Epithelial cell of proximal tubule (primary cell): Measurements from ENCODE around the gene FIGN. TPM values are rescaled to one million over a fixed set of nuclear protein-coding genes. Genes with fewer than 3 reads are reported as not detected.

Experiments
- DNase-seq: peaks from one replicate; pipeline ENCODE4 v3.0.0-alpha.2; 2011; ENCODE audit warnings: low read depth
- H3K4me3 ChIP-seq: 2 replicates; pipeline ENCODE4 v1.5.1; 2011; ENCODE audit warnings: low read depth, mild to moderate bottlenecking, low read length
- CTCF ChIP-seq: conservative IDR thresholded peaks from 2 replicates; pipeline ENCODE4 v1.5.1; 2012; ENCODE audit warnings: low read depth, mild to moderate bottlenecking, low read length
- total RNA-seq: library from RNA; depleted of rRNA; stranded (reverse); fragments of >200 nt; gene quantifications from 2 replicates; pipeline ENCODE4 v1.2.3, GENCODE V29; 2015

The FIGN gene
- total RNA-seq, 1 donor from 2014 or later = 3.2 TPM

DNA sequence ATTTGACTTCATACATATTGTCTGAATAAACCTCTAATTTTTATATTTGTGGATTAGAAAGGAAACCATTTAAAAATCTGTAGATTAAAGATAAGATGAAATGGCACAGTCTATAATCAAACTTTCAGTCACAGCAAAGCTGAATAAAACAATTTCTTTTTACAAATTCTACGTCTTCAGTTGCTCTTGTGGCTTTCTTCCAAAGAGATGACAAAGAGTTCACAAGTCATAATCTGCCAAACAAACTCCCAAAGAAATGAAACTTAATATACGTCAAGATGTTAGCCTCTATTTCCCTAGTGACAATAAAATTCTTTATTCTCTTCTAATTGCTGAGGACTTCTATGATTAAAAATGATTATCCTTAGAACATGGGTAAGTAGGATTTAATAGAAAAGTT is 66.3 kb downstream of the FIGN start:
- DNase-seq = no peak
- no peak for TF ChIP-seq CTCF
- no peak overlapping the region for H3K4me3 ChIP-seq

- DNase-seq = peak; percentile 92
- no peak overlapping the region for H3K4me3 ChIP-seq
- no peak for TF ChIP-seq CTCF
Measured at GRCh38 chr2:163667064-163667887, 68.5 kb downstream of the FIGN start.

DNA sequence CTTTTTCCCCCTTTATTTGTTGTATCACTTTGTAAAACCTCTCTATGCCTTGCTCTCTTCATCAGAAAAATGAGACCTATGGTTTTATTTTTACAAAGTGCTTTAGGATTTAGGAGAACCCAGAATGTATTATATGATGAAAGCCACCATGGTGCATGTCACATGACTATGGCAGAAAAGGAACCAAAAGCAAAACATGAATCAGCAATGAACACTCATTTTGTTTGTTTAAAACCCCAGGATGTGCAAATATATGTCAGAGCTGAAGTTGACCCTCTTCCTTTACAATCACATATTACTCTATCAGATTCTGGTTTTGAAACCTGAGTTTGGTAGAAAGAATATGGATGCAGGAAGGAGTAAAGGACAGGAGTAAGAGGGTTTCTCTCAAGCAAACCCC is 70.0 kb downstream of the FIGN start:
- no peak for TF ChIP-seq CTCF
- no peak overlapping the region for H3K4me3 ChIP-seq
- no peak for DNase-seq

DNA sequence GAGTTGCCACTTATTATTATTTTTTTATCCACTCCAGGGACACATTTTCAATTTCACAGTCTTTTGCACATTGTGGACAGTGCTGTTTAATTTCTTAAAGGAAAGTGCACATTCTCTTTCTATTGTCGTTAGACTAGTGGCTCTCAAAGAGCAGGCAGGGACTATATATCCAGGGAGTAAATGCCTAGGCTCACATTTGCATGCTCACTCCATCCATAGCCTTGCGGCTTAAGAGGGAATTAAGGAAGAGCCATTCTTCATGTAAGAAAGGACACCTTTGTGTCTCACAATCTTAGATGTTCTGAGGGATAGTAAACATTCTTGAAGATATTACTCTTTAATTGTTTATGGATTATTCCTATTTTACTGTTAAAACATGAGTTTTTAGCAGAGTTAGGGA is 70.8 kb downstream of the FIGN start:
- DNase-seq = no peak
- H3K4me3 ChIP-seq = no peak overlapping the region

DNA sequence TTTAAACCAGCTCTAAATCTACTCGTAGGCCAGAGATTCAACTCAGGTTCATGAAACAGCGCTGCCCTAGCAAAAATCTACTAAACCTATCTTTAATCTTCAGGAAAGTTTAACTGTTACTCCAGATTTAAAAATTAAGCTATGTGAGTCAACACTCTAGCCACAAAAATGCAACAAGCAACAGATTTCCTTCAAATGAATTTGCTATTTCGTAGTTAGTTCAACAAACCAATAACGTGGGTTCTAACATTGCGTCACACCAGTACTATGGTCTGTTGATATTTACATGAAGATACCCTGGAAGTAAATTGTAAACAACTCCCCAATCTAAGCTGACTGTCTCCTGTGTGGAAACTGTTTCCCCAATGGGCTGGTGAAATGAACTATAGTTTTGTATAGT is 71.2 kb downstream of the FIGN start:
- peak; percentile 87 for DNase-seq

More for the DNA sequence above, 70.8 kb downstream of the FIGN start:
- no peak for TF ChIP-seq CTCF

DNA sequence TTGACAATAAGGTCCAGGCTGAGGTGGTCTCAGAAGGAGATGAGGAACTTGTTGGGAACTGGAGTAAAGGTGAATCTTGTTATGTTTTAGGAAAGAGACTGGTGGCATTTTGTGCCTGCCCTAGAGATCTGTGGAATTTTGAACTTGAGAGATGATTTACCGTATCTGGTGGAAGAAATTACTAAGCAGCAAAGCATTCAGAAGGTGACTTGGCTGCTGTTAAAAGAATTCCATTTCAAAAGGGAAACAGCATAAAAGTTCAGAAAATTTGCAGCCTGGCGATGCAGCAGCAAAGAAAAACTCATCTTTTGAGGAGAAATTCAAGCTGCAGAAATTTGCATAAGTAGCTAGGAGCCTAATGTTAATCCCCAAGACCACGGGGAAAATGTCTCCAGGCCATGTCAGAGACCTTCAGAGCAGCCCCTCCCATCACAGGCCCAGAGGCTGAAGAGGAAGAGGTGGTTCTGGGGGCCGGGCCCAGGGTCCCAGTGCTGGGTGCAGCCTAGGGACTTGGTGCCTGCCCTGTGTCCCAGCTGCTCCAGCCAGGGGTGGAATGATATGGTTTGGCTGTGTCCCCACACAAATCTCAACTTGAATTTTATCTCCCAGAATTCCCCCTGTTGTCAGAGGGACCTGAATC is 73.5 kb downstream of the FIGN start:
- TF ChIP-seq CTCF = no peak
- DNase-seq = peak; percentile 63
- no peak overlapping the region for H3K4me3 ChIP-seq

More for the DNA sequence above, 71.2 kb downstream of the FIGN start:
- H3K4me3 ChIP-seq = no peak overlapping the region
- no peak for TF ChIP-seq CTCF
